Spleen (tissue), 11 donors: ENCODE results near the gene XDH. TPM values are rescaled to one million over a fixed set of nuclear protein-coding genes. Genes with fewer than 3 reads are reported as not detected.

Experiments used
- DNase-seq: peaks from one replicate; pipeline ENCODE4 v3.0.0-alpha.2; 2020
- H3K27ac ChIP-seq, 8 donors: fragments of 200-600 bp; sonication (generic) in 7 of 8; 1 replicate in 4 of 8; 2 replicates in 4 of 8; pipeline versions ENCODE4 v1.5.0 to v1.8.0; 2016 to 2021; ENCODE audit warnings: inconsistent platforms in 4 of 8, mild to moderate bottlenecking in 4 of 8, moderate library complexity in 1 of 8
- H3K27me3 ChIP-seq, 7 donors: fragments of 200-600 bp; sonication (generic) in 6 of 7; replicated peaks in 1 of 7; 1 replicate in 4 of 7; 2 replicates in 3 of 7; pipeline versions ENCODE4 v1.5.0 to v1.8.0; 2016 to 2021; ENCODE audit warnings: inconsistent platforms in 3 of 7, mild to moderate bottlenecking in 1 of 7
- H3K36me3 ChIP-seq, 6 donors: fragments of 200-600 bp; sonication (generic) in 5 of 6; 1 replicate in 4 of 6; 2 replicates in 2 of 6; pipeline versions ENCODE4 v1.5.0 to v1.8.0; 2016 to 2021; ENCODE audit warnings: inconsistent platforms in 2 of 6
- H3K4me1 ChIP-seq, 6 donors: fragments of 200-600 bp; sonication (generic) in 5 of 6; 1 replicate in 3 of 6; 2 replicates in 3 of 6; pipeline versions ENCODE4 v1.5.0 to v1.8.0; 2016 to 2021; ENCODE audit warnings: inconsistent platforms in 3 of 6
- H3K4me3 ChIP-seq, 8 donors: fragments of 200-600 bp; sonication (generic) in 7 of 8; 1 replicate in 4 of 8; 2 replicates in 4 of 8; pipeline versions ENCODE4 v1.5.0 to v1.8.0; 2016 to 2021; ENCODE audit warnings: inconsistent platforms in 4 of 8, mild to moderate bottlenecking in 4 of 8, moderate library complexity in 2 of 8
- H3K9me3 ChIP-seq, 8 donors: fragments of 200-600 bp; sonication (generic) in 7 of 8; 1 replicate in 4 of 8; 2 replicates in 4 of 8; pipeline versions ENCODE4 v1.5.0 to v1.8.0; 2016 to 2021; ENCODE audit warnings: inconsistent platforms in 4 of 8
- CTCF ChIP-seq, 11 experiments: fragments of 200-600 bp in 7 of 11; fragments of 450-650 bp in 4 of 11; sonication (generic) in 4 of 11; IDR thresholded peaks in 8 of 11; conservative IDR thresholded peaks in 3 of 11; 1 replicate in 7 of 11; 2 replicates in 4 of 11; pipeline versions ENCODE4 v1.4.0 to v1.8.0; 2016 to 2021; ENCODE audit warnings: antibody characterized with exemption in 11 of 11, inconsistent platforms in 4 of 11, mild to moderate bottlenecking in 1 of 11
- POLR2A ChIP-seq, 3 donors: fragments of 450-650 bp; IDR thresholded peaks; one replicate each; pipeline ENCODE4 v1.5.1; 2017; ENCODE audit warnings: antibody characterized with exemption in 3 of 3, mild to moderate bottlenecking in 1 of 3
- POLR2AphosphoS5 ChIP-seq, 3 donors: sonication (generic); formaldehyde crosslinking; IDR thresholded peaks; one replicate each; pipeline ENCODE4 v1.5.1; 2017; ENCODE audit warnings: antibody characterized with exemption in 3 of 3
- WGBS, 5 donors: extraction: QIAGEN DNeasy Blood & Tissue Kit in 3 of 5; methylation state at CpG; one replicate each; pipeline versions ENCODE4 v1.1.5 to v1.1.7; 2013 to 2018; 5-methylcytosine and 5-hydroxymethylcytosine counted together
- intact Hi-C: fragments of 100-400 bp; cut with DNase I; formaldehyde crosslinking; loops from one replicate; pipeline ENCODE4 v1.15.0; 2023; ENCODE audit warnings: low total_unique reads
- polyA plus RNA-seq, 3 donors: library from polyadenylated mRNA; stranded (reverse); fragments of 200-250 nt; gene quantifications; one replicate each; pipeline ENCODE4 v1.2.1, GENCODE V29; 2013
- total RNA-seq, 7 donors: library from RNA; depleted of rRNA in 3 of 7; stranded (reverse); fragments of >200 nt in 3 of 7; fragmentation: NEBNext Ultra II Directional in 4 of 7; extraction: Animal tissue kit (Norgen Biotek cat#: 25700) in 4 of 7; gene quantifications; one replicate each; pipeline versions ENCODE4 v1.1.0 to v1.2.1, GENCODE V29; 2016 to 2021
- donor health status: healthy with polysubstance abuse.
- donor health status: DM: no; HTN: no; CAD: no; lungs with moderate emphysema.
- donor health status: DM: no; HTN: no; CAD: no.
- donor health status: Bipolar disorder and iron deficiency.
- donor health status: healthy.
- donor health status: DM: no; HTN: no; CAD: no.
- donor health status: DM: yes; HTN: yes; CAD: no.

XDH gene
- total and polyA plus RNA-seq, 10 donors, result 0.02 TPM; not detected in 9

GRCh38 chr2:31300309-31300708 lies 114.2 kb downstream of the XDH start:
- H3K36me3 ChIP-seq, result no peaks in the 10 kb centered on the region
- DNase-seq, result no peak
- no peak overlapping the region for H3K4me3 ChIP-seq
- intact Hi-C loops, result no loop called here
- H3K9me3 ChIP-seq, result no peaks in the 10 kb centered on the region
- H3K27me3 ChIP-seq, result no peaks in the 10 kb centered on the region
- no peak overlapping the region for H3K27ac ChIP-seq
- peaks cover 0 to 22% (median 8%) of the 10 kb centered on the region in 6 donors for H3K4me1 ChIP-seq
- no peak for TF ChIP-seq POLR2AphosphoS5 (IDR thresholded peaks at IDR 0.05)
- TF ChIP-seq POLR2A (IDR thresholded peaks at IDR 0.05), result no peak
- no peak for TF ChIP-seq CTCF (IDR thresholded peaks at IDR 0.05 in 8 of 11, conservative IDR thresholded peaks at IDR 0.05 in 3 of 11)

- DNase-seq, result no peak
- Histone ChIP-seq H3K27ac (no peak overlapping the region), H3K4me3 (no peak overlapping the region), H3K36me3 (no peaks in the 10 kb centered on the region), H3K4me1 (peaks cover 0 to 22% (median 8%) of the 10 kb centered on the region in 6 donors), H3K27me3 (no peaks in the 10 kb centered on the region), H3K9me3 (no peaks in the 10 kb centered on the region)
- WGBS, 5 donors, result 62 to 75% (median 70%) methylated on average over 4 of the region's 4 CpGs
- intact Hi-C loops, result no loop called here
- TF ChIP-seq CTCF (IDR thresholded peaks at IDR 0.05 in 8 of 11, conservative IDR thresholded peaks at IDR 0.05 in 3 of 11), result no peak
- TF ChIP-seq POLR2A (IDR thresholded peaks at IDR 0.05), result no peak
Measured at GRCh38 chr2:31299547-31299946, 115.0 kb downstream of the XDH start.

GRCh38 chr2:31297751-31298150 lies 116.8 kb downstream of the XDH start:
- Histone ChIP-seq H3K4me1 (peaks cover 0 to 22% (median 8%) of the 10 kb centered on the region in 6 donors), H3K4me3 (no peak overlapping the region), H3K27me3 (no peaks in the 10 kb centered on the region), H3K36me3 (no peaks in the 10 kb centered on the region), H3K27ac (peak overlapping the region in 3 of 8 donors; percentile 1 to 29 (median 23)), H3K9me3 (no peaks in the 10 kb centered on the region)
- 15 to 34% (median 25%) methylated on average over 1 of the region's 1 CpG for WGBS, 5 donors
- TF ChIP-seq POLR2AphosphoS5 (IDR thresholded peaks at IDR 0.05) (no peak), CTCF (IDR thresholded peaks at IDR 0.05 in 8 of 11, conservative IDR thresholded peaks at IDR 0.05 in 3 of 11) (no peak), POLR2A (IDR thresholded peaks at IDR 0.05) (no peak)
- DNase-seq, result no peak
- intact Hi-C loops, result no loop called here

GRCh38 chr2:31296641-31297287 lies 117.8 kb downstream of the XDH start:
- WGBS, 5 donors, result 58 to 73% (median 65%) methylated on average over 8 of the region's 8 CpGs
- Histone ChIP-seq H3K36me3 (no peaks in the 10 kb centered on the region), H3K4me3 (no peak overlapping the region), H3K27ac (peak overlapping the region in 2 of 8 donors; percentile 0 to 17), H3K27me3 (no peaks in the 10 kb centered on the region), H3K9me3 (no peaks in the 10 kb centered on the region), H3K4me1 (peaks cover 0 to 22% (median 8%) of the 10 kb centered on the region in 6 donors)
- intact Hi-C loops, result no loop called here
- TF ChIP-seq POLR2A (IDR thresholded peaks at IDR 0.05) (no peak), POLR2AphosphoS5 (IDR thresholded peaks at IDR 0.05) (no peak), CTCF (IDR thresholded peaks at IDR 0.05 in 8 of 11, conservative IDR thresholded peaks at IDR 0.05 in 3 of 11) (no peak)
- no peak for DNase-seq
